ENCODE results near the gene AKAP14. TPM values are rescaled to one million over a fixed set of nuclear protein-coding genes. Genes with fewer than 3 reads are reported as not detected.

Gene AKAP14
- total and polyA plus RNA-seq, 8 donors = not detected

Other genes starting within 250 kb of the AKAP14 start
- gene SEPTIN6, start 202.7 kb upstream of the AKAP14 start, total RNA-seq = 10 to 100 TPM; 14.3 to 35.3 (median 23.3) TPM
- 1 to 10 TPM; 7.6 to 9.3 (median 8.2) TPM for gene SEPTIN6, start 202.7 kb upstream of the AKAP14 start, polyA plus RNA-seq
- 10 to 100 TPM in 1 of 5 donors, not detected in 4; 33.6 TPM for gene SOWAHD, start 137.3 kb upstream of the AKAP14 start, total RNA-seq
- gene SOWAHD, start 137.3 kb upstream of the AKAP14 start, polyA plus RNA-seq = 1 to 10 TPM; 1.5 to 2.0 (median 1.6) TPM
- gene RPL39, start 104.3 kb upstream of the AKAP14 start, total RNA-seq = 1,000 to 10,000 TPM in 2 of 5 donors, 100 to 1,000 TPM in 3; 117 to 3,049 (median 913) TPM
- 1,000 to 10,000 TPM; 6,944 to 8,391 (median 7,935) TPM for gene RPL39, start 104.3 kb upstream of the AKAP14 start, polyA plus RNA-seq
- gene UPF3B, start 42.9 kb upstream of the AKAP14 start, total RNA-seq = 10 to 100 TPM in 1 of 5 donors, 1 to 10 TPM in 4; 1.2 to 10.7 (median 6.7) TPM
- 10 to 100 TPM in 1 of 3 donors, 1 to 10 TPM in 2; 6.4 to 25.1 (median 9.8) TPM for gene UPF3B, start 42.9 kb upstream of the AKAP14 start, polyA plus RNA-seq
- 10 to 100 TPM in 3 of 5 donors, 1 to 10 TPM in 2; 9.5 to 42.0 (median 10.9) TPM for gene RNF113A, start 24.2 kb upstream of the AKAP14 start, total RNA-seq
- gene RNF113A, start 24.2 kb upstream of the AKAP14 start, polyA plus RNA-seq = 10 to 100 TPM; 14.4 to 26.4 (median 19.5) TPM
- 10 to 100 TPM; 46.2 to 72.1 (median 64.3) TPM for gene NDUFA1, start 24.1 kb upstream of the AKAP14 start, total RNA-seq
- 100 to 1,000 TPM; 214 to 260 (median 220) TPM for gene NDUFA1, start 24.1 kb upstream of the AKAP14 start, polyA plus RNA-seq
- gene NKAP, start 47.9 kb downstream of the AKAP14 start, total RNA-seq = 1 to 10 TPM in 4 of 5 donors, under 1 TPM in 1; 0.58 to 7.5 (median 6.1) TPM
- gene NKAP, start 47.9 kb downstream of the AKAP14 start, polyA plus RNA-seq = 1 to 10 TPM; 3.7 to 6.7 (median 6.3) TPM
- gene RHOXF2B, start 181.8 kb downstream of the AKAP14 start, total RNA-seq = not detected
- not detected for gene RHOXF2B, start 181.8 kb downstream of the AKAP14 start, polyA plus RNA-seq
- not detected for gene RHOXF1, start 220.0 kb downstream of the AKAP14 start, total RNA-seq
- gene RHOXF1, start 220.0 kb downstream of the AKAP14 start, polyA plus RNA-seq = not detected

All from stomach (tissue), 8 donors.